Calu3 (cell line): ENCODE data around the gene MICALL1. TPM values are rescaled to one million over a fixed set of nuclear protein-coding genes. Genes with fewer than 3 reads are reported as not detected.
"Not testable (repeated sequence)": the region's sequence is repeated elsewhere in the genome, so short reads cannot be mapped to it uniquely, and the experiment has no call there.

Experiments used
- BruUV-seq: library from RNA; stranded (reverse); fragments of 400-500 nt; replicated peaks from 2 replicates; lab custom pipeline; 2021; lab: Mats Ljungman, UMichigan
- CTCF ChIA-PET: fragments of 300-600 bp; sonication (Branson Sonifier 250); formaldehyde crosslinking; loops from one replicate; lab custom pipeline; 2022; ENCODE audit warnings: antibody characterized with exemption; lab: Charles Lee
- DNase-seq: peaks from one replicate; pipeline ENCODE4 v3.0.0; 2022
- H3K27ac Mint-ChIP-seq: one replicate; pipeline ENCODE4 v1.8.0; 2022; ENCODE audit warnings: mixed read lengths; ENCODE audit not compliant: unreplicated experiment
- H3K27me3 Mint-ChIP-seq: one replicate; pipeline ENCODE4 v1.8.0; 2022; ENCODE audit warnings: mixed read lengths; ENCODE audit not compliant: unreplicated experiment
- H3K36me3 Mint-ChIP-seq: one replicate; pipeline ENCODE4 v1.8.0; 2022; ENCODE audit warnings: mild to moderate bottlenecking, moderate library complexity, mixed read lengths; ENCODE audit not compliant: insufficient read depth, unreplicated experiment
- H3K4me1 Mint-ChIP-seq: one replicate; pipeline ENCODE4 v1.8.0; 2022; ENCODE audit warnings: mild to moderate bottlenecking, low read depth, mixed read lengths; ENCODE audit not compliant: unreplicated experiment
- H3K4me3 Mint-ChIP-seq: one replicate; pipeline ENCODE4 v1.8.0; 2022; ENCODE audit warnings: mild to moderate bottlenecking, low read depth, moderate library complexity, mixed read lengths; ENCODE audit not compliant: unreplicated experiment
- H3K9me3 Mint-ChIP-seq: one replicate; pipeline ENCODE4 v1.8.0; 2022; ENCODE audit warnings: low read depth, mixed read lengths; ENCODE audit not compliant: unreplicated experiment
- intact Hi-C: fragments of 100-400 bp; cut with micrococcal nuclease; formaldehyde crosslinking; loops from one replicate; pipeline ENCODE4 v1.10.0; 2022; ENCODE audit not compliant: unreplicated experiment
- total RNA-seq: library from RNA; stranded (reverse); gene quantifications from 2 replicates; pipeline ENCODE4 v1.2.3, GENCODE V29; 2022
- TF ChIP-seq, protein P1 (sequence below): fragments of 200-600 bp; IDR thresholded peaks from one replicate; pipeline ENCODE4 v1.8.0; 2022; ENCODE audit warnings: antibody characterized with exemption; ENCODE audit not compliant: unreplicated experiment

The MICALL1 gene
- total RNA-seq, 1 experiment from 2014 or later = 69.7 TPM

DNA sequence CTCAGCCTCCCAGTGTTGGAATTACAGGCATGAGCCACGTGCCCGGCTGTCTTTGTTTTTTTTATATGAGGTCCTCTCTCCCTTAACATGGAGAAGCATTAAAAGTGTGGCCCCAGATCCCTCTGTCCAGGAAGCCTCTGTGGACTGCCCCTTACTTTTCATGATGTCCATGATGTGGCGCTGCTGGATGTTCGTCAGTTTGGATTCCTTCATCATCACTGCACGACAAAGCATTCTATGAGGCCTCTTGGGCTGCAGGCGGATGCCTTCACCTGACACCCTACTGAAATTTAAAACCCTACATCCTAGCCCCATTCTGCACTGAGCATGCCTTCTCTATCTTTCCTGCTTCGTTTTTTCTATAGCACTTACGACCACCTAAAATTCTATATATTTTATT, 45.2 kb downstream of the MICALL1 start:
- Mint-ChIP-seq H3K4me3 (no peak overlapping the region), H3K4me1 (peaks cover 23% of the 10 kb centered on the region), H3K36me3 (peaks cover 26% of the 10 kb centered on the region), H3K27ac (no peak overlapping the region), H3K9me3 (no peaks in the 10 kb centered on the region), H3K27me3 (no peaks in the 10 kb centered on the region)
- intact Hi-C loops = no loop called here
- TF ChIP-seq, protein P1, sequence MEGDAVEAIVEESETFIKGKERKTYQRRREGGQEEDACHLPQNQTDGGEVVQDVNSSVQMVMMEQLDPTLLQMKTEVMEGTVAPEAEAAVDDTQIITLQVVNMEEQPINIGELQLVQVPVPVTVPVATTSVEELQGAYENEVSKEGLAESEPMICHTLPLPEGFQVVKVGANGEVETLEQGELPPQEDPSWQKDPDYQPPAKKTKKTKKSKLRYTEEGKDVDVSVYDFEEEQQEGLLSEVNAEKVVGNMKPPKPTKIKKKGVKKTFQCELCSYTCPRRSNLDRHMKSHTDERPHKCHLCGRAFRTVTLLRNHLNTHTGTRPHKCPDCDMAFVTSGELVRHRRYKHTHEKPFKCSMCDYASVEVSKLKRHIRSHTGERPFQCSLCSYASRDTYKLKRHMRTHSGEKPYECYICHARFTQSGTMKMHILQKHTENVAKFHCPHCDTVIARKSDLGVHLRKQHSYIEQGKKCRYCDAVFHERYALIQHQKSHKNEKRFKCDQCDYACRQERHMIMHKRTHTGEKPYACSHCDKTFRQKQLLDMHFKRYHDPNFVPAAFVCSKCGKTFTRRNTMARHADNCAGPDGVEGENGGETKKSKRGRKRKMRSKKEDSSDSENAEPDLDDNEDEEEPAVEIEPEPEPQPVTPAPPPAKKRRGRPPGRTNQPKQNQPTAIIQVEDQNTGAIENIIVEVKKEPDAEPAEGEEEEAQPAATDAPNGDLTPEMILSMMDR = no peak
- no peak for DNase-seq
- CTCF ChIA-PET = no interaction called here
- BruUV-seq = no TSS peak

DNA sequence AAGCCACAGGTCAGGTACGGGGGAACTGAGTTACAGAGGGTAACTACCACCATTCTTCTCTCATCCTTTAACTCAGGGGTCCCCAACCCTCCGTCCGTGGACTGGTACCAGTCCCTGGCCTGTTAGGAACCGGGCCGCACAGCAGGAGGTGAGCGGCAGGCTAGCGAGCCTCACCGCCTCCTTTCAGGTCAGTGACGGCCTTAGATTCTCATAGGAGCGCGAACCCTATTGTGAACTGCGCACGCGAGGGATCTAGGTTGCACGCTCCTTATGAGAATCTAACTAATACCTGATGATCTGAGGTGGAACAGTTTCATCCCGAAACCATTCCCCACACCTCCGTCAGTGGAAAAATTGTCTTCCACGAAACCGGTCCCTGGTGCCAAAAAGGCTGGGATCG, 46.5 kb downstream of the MICALL1 start:
- peaks cover 23% of the 10 kb centered on the region for H3K4me1 Mint-ChIP-seq
- H3K9me3 Mint-ChIP-seq, CTCF ChIA-PET, H3K27me3 Mint-ChIP-seq, intact Hi-C loops, DNase-seq, BruUV-seq: not testable (repeated sequence)
- H3K36me3 Mint-ChIP-seq = peaks cover 31% of the 10 kb centered on the region
- H3K27ac Mint-ChIP-seq = peak overlapping the region; percentile 87
- H3K4me3 Mint-ChIP-seq = peak overlapping the region; percentile 94

DNA sequence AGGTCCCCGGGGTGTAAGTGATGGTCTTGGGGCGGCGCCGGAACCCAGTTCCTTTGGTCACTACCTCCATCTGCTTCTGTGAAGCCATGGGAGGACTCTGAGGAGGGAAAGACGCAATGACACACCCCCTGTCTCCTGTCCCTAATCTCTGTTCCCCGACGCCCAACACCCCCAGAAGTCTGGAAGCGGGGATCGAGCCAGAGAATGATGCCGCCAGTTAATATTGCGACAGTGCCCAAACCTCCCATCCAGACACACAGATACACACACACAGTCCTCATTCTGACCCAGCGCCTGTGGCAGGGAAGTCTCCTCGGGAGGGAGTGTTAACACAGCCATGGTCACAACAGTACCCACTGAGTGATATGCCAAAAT, 47.0 kb downstream of the MICALL1 start:
- BruUV-seq = no TSS peak
- TF ChIP-seq, protein P1 = no peak
- Mint-ChIP-seq H3K27ac (peak overlapping the region; percentile 87), H3K36me3 (peaks cover 35% of the 10 kb centered on the region), H3K4me3 (peak overlapping the region; percentile 94), H3K27me3 (no peaks in the 10 kb centered on the region), H3K4me1 (peaks cover 23% of the 10 kb centered on the region), H3K9me3 (no peaks in the 10 kb centered on the region)
- DNase-seq = peak; percentile 9
- intact Hi-C loops = no loop called here
- CTCF ChIA-PET = interaction anchor here (1.0 to 1.7 kb wide), 3 partner anchors 9 to 56 kb away, joined by 3 to 8 read pairs (median 3); no protein-coding TSS in a partner anchor

DNA sequence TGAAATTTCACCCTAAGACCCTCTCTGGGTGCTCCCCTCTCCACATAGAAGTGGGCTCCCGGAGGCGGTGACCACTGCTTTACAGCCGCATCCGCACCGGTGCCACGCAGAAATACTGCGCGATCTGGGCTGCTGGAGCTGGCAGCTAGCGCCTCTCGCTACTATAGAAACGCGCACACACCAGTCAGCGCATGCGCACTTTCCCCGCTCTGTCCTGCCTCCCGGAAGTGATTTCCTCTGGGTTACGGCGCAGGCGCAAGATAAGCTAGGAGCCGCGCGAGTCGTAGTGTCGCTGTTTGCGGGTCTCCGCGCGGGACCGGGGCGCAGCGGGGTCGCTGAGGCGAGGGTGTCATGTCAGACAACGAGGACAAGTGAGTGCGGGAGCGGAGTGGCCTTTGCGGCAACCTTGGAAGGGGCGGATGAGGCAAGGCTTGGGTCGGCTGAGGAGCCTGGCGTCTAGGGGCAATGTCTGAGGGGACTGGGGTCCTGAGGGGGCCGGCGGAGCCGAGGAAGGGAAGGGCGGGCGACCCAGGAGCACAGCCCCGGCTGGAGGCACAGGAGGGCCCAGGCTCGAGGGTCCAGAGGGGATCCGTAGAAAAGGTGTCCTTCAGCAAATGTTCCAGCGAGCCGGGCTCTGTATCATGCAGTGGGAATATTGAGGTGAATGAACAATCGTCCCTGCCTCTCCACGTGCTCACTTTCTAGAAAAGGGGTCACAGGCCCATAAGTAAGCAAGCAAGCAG, 47.5 kb downstream of the MICALL1 start, which contains the start of the genes C22orf23 and POLR2F:
Gene C22orf23, minus strand, starts transcription at position 165 of the 743 bp plus-strand sequence. CDS start 452 bp downstream, outside the sequence.
Gene POLR2F, plus strand, starts transcription at position 263 of the 743 bp plus-strand sequence. Its CDS starts 89 bp downstream, at position 352.
- BruUV-seq = no TSS peak
- no peaks in the 10 kb centered on the region for H3K27me3 Mint-ChIP-seq
- intact Hi-C loops = no loop called here
- no peaks in the 10 kb centered on the region for H3K9me3 Mint-ChIP-seq
- H3K36me3 Mint-ChIP-seq = peaks cover 40% of the 10 kb centered on the region
- peak within 1 kb of the TSS; percentile 94 for H3K4me3 Mint-ChIP-seq
- CTCF ChIA-PET = interaction anchor here (0.5 to 1.7 kb wide), 6 partner anchors 10 to 247 kb away, joined by 3 to 8 read pairs (median 3); no protein-coding TSS in a partner anchor
- H3K4me1 Mint-ChIP-seq = peaks cover 23% of the 10 kb centered on the region
- TF ChIP-seq, protein P1 = peak; percentile 15
- peak; percentile 93 for DNase-seq
- peak within 1 kb of the TSS; percentile 87 for H3K27ac Mint-ChIP-seq
